Mesendoderm (in vitro differentiated cells): ENCODE measurements around the gene ANKRD40.

Experiments
- DNase-seq: peaks from one replicate; pipeline ENCODE4 v3.0.0; 2013
- H2AK5ac ChIP-seq: 2 replicates; pipeline ENCODE4 v1.6.1; 2013; ENCODE audit warnings: low read length, inconsistent platforms
- H2BK120ac ChIP-seq: 2 replicates; pipeline ENCODE4 v1.6.1; 2013; ENCODE audit warnings: low read depth, mild to moderate bottlenecking, low read length, moderate library complexity, mixed read lengths
- H2BK15ac ChIP-seq: replicated peaks from 2 replicates; pipeline ENCODE4 v1.6.1; 2013; ENCODE audit warnings: low read depth, mild to moderate bottlenecking, moderate library complexity
- H2BK5ac ChIP-seq: 2 replicates; pipeline ENCODE4 v1.6.1; 2013; ENCODE audit warnings: low read length, inconsistent platforms
- H3K18ac ChIP-seq: 2 replicates; pipeline ENCODE4 v1.6.1; 2013; ENCODE audit warnings: mild to moderate bottlenecking, low read length, mixed read lengths
- H3K23ac ChIP-seq: one replicate; pipeline ENCODE4 v1.6.1; 2013; ENCODE audit warnings: low read length
- H3K27ac ChIP-seq: 2 replicates; pipeline ENCODE4 v1.5.1; 2013; ENCODE audit warnings: low read depth, mild to moderate bottlenecking, inconsistent platforms, low read length, moderate library complexity
- H3K27me3 ChIP-seq: 2 replicates; pipeline ENCODE4 v1.6.1; 2013; ENCODE audit warnings: low read length, control low read depth, mild to moderate bottlenecking, inconsistent platforms; ENCODE audit not compliant: insufficient read depth, poor library complexity
- H3K36me3 ChIP-seq: 2 replicates; pipeline ENCODE4 v1.6.1; 2013; ENCODE audit warnings: low read length, inconsistent platforms; ENCODE audit not compliant: control insufficient read depth, insufficient read depth
- H3K4ac ChIP-seq: one replicate; pipeline ENCODE4 v1.6.1; 2013; ENCODE audit warnings: low read depth, mild to moderate bottlenecking, low read length, moderate library complexity
- H3K4me1 ChIP-seq: 2 replicates; pipeline ENCODE4 v1.6.1; 2013; ENCODE audit warnings: low read depth, low read length, inconsistent platforms; ENCODE audit not compliant: control insufficient read depth
- H3K4me2 ChIP-seq: 2 replicates; pipeline ENCODE4 v1.6.1; 2013; ENCODE audit warnings: low read length
- H3K4me3 ChIP-seq: 2 replicates; pipeline ENCODE4 v1.5.1; 2013; ENCODE audit warnings: mild to moderate bottlenecking, low read length
- H3K56ac ChIP-seq: one replicate; pipeline ENCODE4 v1.6.1; 2013; ENCODE audit warnings: low read length
- H3K79me1 ChIP-seq: 2 replicates; pipeline ENCODE4 v1.6.1; 2013; ENCODE audit warnings: low read length, inconsistent platforms
- H3K79me2 ChIP-seq: 2 replicates; pipeline ENCODE4 v1.6.1; 2013; ENCODE audit warnings: mild to moderate bottlenecking, low read length; ENCODE audit not compliant: control insufficient read depth, insufficient read depth
- H3K9ac ChIP-seq: 2 replicates; pipeline ENCODE4 v1.6.1; 2013; ENCODE audit warnings: low read length, inconsistent platforms
- H4K5ac ChIP-seq: one replicate; pipeline ENCODE4 v1.6.1; 2013; ENCODE audit warnings: low read length
- H4K8ac ChIP-seq: one replicate; pipeline ENCODE4 v1.6.1; 2013; ENCODE audit warnings: low read depth, mild to moderate bottlenecking, control low read depth, low read length, moderate library complexity
- WGBS: extraction: QIAGEN DNeasy Blood & Tissue Kit; methylation state at CpG from one replicate; pipeline ENCODE4 v1.1.7; 2013; ENCODE audit warnings: low lambda C conversion rate, missing lambda C conversion rate; ENCODE audit not compliant: insufficient coverage; ENCODE audit errors: extremely low coverage; 5-methylcytosine and 5-hydroxymethylcytosine counted together

The ANKRD40 gene

DNA sequence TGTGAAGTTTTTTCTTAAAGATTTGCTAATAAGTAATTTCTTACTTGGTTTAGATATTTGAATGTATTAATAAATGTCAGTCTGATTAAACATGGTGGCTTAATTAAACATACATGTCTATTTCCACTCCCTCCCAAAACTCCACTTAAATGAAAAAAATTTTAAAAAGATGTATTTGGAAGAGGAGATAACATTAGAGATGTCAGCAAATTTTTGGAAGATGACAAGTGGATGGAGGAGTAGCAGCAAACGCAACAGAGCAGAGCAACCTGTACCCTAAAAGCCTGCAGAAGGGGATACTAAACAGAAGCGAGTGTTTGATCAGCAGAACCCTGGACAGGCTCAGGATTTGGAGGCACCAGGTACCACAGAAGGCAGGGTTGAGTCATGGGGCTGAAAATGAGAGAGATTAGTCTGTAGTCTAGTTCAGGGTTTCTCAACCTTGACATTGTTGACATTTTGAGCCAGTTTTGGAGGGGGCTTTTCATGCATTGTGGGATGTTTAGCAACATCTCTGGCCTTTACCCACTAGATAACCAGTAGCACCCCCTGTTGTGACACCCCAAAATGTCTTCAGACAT is 29.5 kb upstream of the ANKRD40 start:
- H2BK120ac ChIP-seq, result no peak overlapping the region
- H3K27ac ChIP-seq, result no peak overlapping the region
- no peak for DNase-seq
- no peaks in the 10 kb centered on the region for H3K27me3 ChIP-seq
- no peak overlapping the region for H3K4ac ChIP-seq
- H3K4me1 ChIP-seq, result no peaks in the 10 kb centered on the region
- no peak overlapping the region for H4K5ac ChIP-seq
- no peak overlapping the region for H3K4me3 ChIP-seq
- H3K9ac ChIP-seq, result no peak overlapping the region
- H2AK5ac ChIP-seq, result no peak overlapping the region
- H4K8ac ChIP-seq, result no peak overlapping the region
- no peak overlapping the region for H2BK15ac ChIP-seq
- H3K79me1 ChIP-seq, result peaks cover 10% of the 10 kb centered on the region
- WGBS, result no CpG with 5 or more reads among the region's 2 CpGs
- H3K18ac ChIP-seq, result no peak overlapping the region
- no peak overlapping the region for H2BK5ac ChIP-seq
- peaks cover 16% of the 10 kb centered on the region for H3K36me3 ChIP-seq
- H3K23ac ChIP-seq, result no peak overlapping the region
- no peak overlapping the region for H3K56ac ChIP-seq
- H3K4me2 ChIP-seq, result no peak overlapping the region
- peaks cover 47% of the 10 kb centered on the region for H3K79me2 ChIP-seq

DNA sequence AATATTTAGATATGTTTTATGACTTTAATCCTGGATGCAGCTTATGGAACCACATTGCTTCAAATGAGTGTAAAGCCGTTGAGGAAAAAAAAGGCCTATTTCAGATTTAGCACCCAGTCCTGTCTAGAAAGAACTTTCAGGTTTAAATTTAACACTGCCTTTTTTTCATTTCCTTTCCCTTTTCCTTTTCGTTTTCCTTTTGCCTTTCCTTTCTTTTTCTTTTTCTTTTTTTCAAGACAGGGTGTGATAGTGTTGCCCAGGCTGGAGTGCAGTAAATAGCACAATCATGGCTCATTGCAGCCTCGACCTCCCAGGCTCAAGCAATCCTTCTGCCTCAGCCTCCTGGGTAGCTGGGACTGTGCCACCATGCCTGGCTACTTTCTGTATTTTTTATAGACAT is 27.6 kb upstream of the ANKRD40 start:
- H4K5ac ChIP-seq, result no peak overlapping the region
- H3K9ac ChIP-seq, result no peak overlapping the region
- H3K27me3 ChIP-seq, result no peaks in the 10 kb centered on the region
- H3K36me3 ChIP-seq, result peaks cover 6% of the 10 kb centered on the region
- H3K4me2 ChIP-seq, result no peak overlapping the region
- H2BK120ac ChIP-seq, result no peak overlapping the region
- peaks cover 8% of the 10 kb centered on the region for H3K79me1 ChIP-seq
- H3K4me3 ChIP-seq, result no peak overlapping the region
- no peak overlapping the region for H3K23ac ChIP-seq
- no CpG with 5 or more reads among the region's 3 CpGs for WGBS
- H2BK5ac ChIP-seq, result no peak overlapping the region
- H2BK15ac ChIP-seq, result no peak overlapping the region
- H4K8ac ChIP-seq, result no peak overlapping the region
- H3K4ac ChIP-seq, result no peak overlapping the region
- no peak overlapping the region for H3K27ac ChIP-seq
- no peak for DNase-seq
- no peak overlapping the region for H2AK5ac ChIP-seq
- peaks cover 65% of the 10 kb centered on the region for H3K79me2 ChIP-seq
- H3K56ac ChIP-seq, result no peak overlapping the region
- H3K18ac ChIP-seq, result no peak overlapping the region
- H3K4me1 ChIP-seq, result no peaks in the 10 kb centered on the region

DNA sequence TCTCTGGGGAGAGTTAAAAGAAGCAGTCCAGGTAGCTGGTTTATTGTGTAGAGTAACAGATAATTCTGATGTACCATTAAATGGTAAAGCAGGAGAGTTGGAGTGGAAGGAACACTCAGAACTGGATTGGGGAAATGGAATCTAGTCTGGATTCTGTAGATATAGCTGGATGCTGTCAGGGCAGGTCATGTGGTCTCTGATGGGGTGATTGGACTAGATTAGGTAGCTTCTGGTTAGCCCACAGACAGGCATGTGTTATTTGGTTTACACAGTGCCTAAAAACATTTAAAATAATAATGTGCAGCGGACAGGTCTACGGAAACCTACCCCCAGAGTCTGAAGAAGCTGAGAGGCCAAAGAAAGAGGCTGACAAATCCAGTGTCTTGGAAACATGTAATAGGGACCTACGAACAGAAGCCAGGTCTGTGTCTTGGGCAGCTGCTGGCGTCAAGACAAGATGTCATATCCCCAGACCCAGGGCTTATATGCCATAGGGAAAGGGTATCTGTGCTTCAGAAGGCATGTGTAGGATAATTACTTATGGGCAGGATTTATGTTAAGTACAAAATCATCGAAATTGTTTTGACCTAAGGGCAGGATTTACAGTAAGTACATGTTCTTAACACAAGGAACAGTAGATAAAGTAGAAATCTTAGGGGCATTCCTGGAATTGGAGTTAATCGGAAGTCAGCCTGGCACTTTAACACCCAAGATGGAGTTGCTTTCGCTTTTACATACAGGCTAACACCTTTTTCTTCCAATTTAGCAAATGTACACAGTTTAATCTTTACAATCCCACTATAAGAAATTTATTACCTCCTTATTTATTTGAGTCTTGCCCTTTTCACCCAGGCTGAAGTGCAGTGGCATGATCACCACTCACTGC is 24.1 kb upstream of the ANKRD40 start:
- Histone ChIP-seq H3K79me1 (no peaks in the 10 kb centered on the region), H3K56ac (no peak overlapping the region), H3K27ac (no peak overlapping the region), H3K27me3 (no peaks in the 10 kb centered on the region), H2BK120ac (no peak overlapping the region), H3K4me2 (no peak overlapping the region), H2BK15ac (no peak overlapping the region), H3K36me3 (no peaks in the 10 kb centered on the region), H4K5ac (no peak overlapping the region), H3K4me3 (no peak overlapping the region), H3K18ac (no peak overlapping the region), H3K79me2 (peaks cover 80% of the 10 kb centered on the region), H3K9ac (no peak overlapping the region), H4K8ac (no peak overlapping the region), H3K23ac (no peak overlapping the region), H2AK5ac (no peak overlapping the region), H3K4me1 (no peaks in the 10 kb centered on the region), H3K4ac (no peak overlapping the region), H2BK5ac (no peak overlapping the region)
- DNase-seq, result no peak
- no CpG with 5 or more reads among the region's 7 CpGs for WGBS

DNA sequence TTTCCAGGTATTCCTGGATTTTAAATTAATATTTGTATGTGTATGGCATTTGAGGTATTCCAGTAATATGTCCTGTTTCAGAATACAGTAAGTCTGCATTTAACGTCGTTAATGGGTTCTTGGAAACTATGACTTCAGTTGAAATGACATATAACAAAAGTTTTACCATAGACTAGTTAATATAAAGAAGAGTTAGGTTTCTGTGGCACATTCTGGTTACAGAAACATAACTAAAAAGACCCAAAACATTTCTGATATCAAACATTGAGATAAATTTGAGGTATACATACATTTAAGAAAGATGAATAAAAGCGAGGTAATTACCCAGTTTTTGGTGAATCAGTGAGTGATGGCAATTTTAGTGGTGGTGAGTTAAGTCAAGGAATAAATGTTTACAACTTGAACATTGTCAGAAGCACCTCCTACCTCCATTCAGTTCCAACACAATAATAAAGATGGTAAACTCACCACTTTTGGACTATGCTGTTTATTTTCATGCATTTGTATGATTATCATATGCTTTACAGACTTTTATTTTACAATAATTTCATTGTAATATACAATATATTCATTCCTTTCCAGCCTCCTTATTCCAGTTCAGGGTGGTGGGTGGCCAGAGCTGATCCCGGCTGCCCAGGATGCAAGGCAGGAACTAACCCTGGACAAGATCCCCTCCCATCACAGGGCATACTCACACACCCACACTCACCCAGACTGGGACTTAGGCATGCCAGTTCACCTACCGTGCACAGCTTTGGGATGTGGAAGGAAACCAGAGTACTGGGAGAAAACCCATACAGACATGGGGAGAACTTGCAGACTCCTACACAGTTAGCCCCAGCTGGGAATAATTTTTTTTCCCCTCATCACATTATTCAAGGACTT is 21.4 kb upstream of the ANKRD40 start:
- Histone ChIP-seq H3K27ac (no peak overlapping the region), H2BK5ac (no peak overlapping the region), H3K4me2 (no peak overlapping the region), H3K4ac (no peak overlapping the region), H3K4me3 (no peak overlapping the region), H3K23ac (no peak overlapping the region), H3K79me1 (no peaks in the 10 kb centered on the region), H3K56ac (no peak overlapping the region), H2BK15ac (no peak overlapping the region), H3K36me3 (no peaks in the 10 kb centered on the region), H4K5ac (no peak overlapping the region), H4K8ac (no peak overlapping the region), H3K4me1 (no peaks in the 10 kb centered on the region), H3K79me2 (peaks cover 84% of the 10 kb centered on the region), H3K18ac (no peak overlapping the region), H3K27me3 (no peaks in the 10 kb centered on the region), H3K9ac (no peak overlapping the region), H2AK5ac (no peak overlapping the region), H2BK120ac (no peak overlapping the region)
- no peak for DNase-seq
- WGBS, result no CpG with 5 or more reads among the region's 5 CpGs

DNA sequence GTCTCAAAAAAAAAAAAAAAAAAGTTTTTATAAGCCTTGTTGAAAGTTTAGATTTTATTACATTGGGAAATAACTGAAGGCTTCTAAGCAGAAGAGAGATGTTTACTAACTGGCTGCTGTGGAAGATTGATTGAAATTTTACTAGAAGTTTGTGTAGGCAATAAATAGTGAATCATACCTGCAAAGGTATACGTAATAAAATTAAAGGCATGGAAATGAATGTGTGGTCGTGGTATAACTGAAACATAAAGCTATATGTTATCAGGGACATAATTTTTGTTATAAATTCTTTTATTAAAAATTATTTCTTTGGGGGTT is 20.4 kb upstream of the ANKRD40 start:
- H3K4me3 ChIP-seq, result no peak overlapping the region
- H3K23ac ChIP-seq, result no peak overlapping the region
- no peak overlapping the region for H4K8ac ChIP-seq
- H3K27me3 ChIP-seq, result no peaks in the 10 kb centered on the region
- no peak overlapping the region for H3K18ac ChIP-seq
- H3K79me2 ChIP-seq, result peaks cover 88% of the 10 kb centered on the region
- no peak for DNase-seq
- H2BK120ac ChIP-seq, result no peak overlapping the region
- H3K4ac ChIP-seq, result no peak overlapping the region
- no peak overlapping the region for H3K9ac ChIP-seq
- H4K5ac ChIP-seq, result no peak overlapping the region
- H3K27ac ChIP-seq, result no peak overlapping the region
- H3K56ac ChIP-seq, result no peak overlapping the region
- H3K4me2 ChIP-seq, result no peak overlapping the region
- no peak overlapping the region for H2BK15ac ChIP-seq
- H3K4me1 ChIP-seq, result no peaks in the 10 kb centered on the region
- no peak overlapping the region for H2BK5ac ChIP-seq
- H2AK5ac ChIP-seq, result no peak overlapping the region
- H3K79me1 ChIP-seq, result no peaks in the 10 kb centered on the region
- no peaks in the 10 kb centered on the region for H3K36me3 ChIP-seq
- WGBS, result 96% methylated on average over 2 of the region's 2 CpGs
